ENCODE results near the gene DDX39A. TPM values are rescaled to one million over a fixed set of nuclear protein-coding genes. Genes with fewer than 3 reads are reported as not detected.
"Not testable (repeated sequence)": the region's sequence is repeated elsewhere in the genome, so short reads cannot be mapped to it uniquely, and the experiment has no call there.

Gene DDX39A
- total RNA-seq, 1 donor from 2014 or later: 64.1 TPM

GRCh38 chr19:14408491-14409145, 10.5 kb downstream of the DDX39A start:
- DNase-seq (ENCODE audit: low read depth in 2 of 2): no peak

- DNase-seq (ENCODE audit: low read depth in 2 of 2): no peak
These were observed 11.3 kb downstream of the DDX39A start for GRCh38 chr19:14407605-14408484.

- no peak for DNase-seq (ENCODE audit: low read depth in 2 of 2)
These were observed 12.3 kb downstream of the DDX39A start for GRCh38 chr19:14406645-14407401.

DNA sequence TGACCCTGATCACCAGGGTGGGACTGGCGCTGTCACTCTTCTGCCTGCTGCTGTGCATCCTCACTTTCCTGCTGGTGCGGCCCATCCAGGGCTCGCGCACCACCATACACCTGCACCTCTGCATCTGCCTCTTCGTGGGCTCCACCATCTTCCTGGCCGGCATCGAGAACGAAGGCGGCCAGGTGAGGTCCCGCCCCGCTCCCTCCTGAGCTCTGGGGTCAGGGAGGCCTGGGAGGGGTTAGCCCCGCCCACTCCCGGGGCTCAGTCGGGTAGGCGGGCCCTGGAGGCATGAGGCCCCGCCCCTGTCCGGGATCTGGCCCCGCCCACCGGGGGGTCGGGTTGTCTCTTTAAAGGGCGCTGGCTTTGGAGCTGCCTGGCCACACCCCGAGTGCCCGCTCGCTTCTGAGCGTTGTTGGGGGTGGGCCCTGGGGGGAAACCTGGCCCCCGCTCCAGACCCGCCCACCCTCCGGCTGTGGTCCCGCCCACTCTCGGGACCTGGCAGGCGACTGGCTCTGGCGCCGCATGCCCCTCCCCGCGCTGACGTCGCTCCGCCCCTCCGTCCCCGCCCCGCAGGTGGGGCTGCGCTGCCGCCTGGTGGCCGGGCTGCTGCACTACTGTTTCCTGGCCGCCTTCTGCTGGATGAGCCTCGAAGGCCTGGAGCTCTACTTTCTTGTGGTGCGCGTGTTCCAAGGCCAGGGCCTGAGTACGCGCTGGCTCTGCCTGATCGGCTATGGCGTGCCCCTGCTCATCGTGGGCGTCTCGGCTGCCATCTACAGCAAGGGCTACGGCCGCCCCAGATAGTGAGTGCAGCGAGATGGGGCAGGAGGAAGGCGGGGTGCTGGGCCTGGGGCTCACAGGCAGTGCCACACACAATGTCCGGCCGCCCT, 13.1 kb downstream of the DDX39A start:
- peak; percentile 88 to 94 for DNase-seq (ENCODE audit: low read depth in 2 of 2)

GRCh38 chr19:14405380-14405757, 13.8 kb downstream of the DDX39A start:
- DNase-seq (ENCODE audit: low read depth in 2 of 2): no peak

- no peak for DNase-seq (ENCODE audit: low read depth in 2 of 2)
These were observed 14.8 kb downstream of the DDX39A start for GRCh38 chr19:14404312-14404711.

DNA sequence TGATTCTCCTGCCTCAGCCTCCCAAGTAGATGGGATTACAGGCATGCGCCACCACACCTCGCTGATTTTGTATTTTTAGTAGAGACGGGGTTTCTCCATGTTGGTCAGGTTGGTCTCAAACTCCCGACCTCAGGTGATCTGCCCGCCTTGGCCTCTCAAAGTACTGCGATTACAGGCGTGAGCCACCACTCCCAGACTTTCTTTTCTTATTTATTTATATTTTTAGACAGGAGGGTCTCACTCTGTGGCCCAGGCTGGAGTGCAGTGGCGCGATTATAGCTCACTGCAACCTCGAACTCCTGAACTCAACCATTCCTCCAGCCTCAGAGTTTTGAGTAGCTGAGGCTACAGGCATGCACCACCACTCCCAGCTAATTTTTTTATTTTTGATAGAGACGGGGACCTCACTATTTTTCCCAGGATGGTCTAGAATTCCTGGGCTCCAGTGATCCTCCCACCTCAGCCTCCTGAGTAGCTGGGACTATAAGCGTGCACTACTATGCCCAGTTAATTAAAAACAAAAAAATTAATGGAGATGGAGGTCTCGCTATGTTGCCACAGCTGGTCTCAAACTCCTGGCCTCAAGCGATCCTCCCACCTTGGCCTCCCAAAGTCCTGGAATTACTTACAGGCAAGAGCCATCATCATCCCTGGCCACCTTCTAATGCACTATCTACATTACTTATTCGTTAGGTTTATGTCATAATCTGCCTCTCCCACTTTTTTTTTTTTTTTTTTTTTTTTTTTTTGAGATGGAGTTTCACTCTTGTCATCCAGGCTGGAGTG, 15.8 kb downstream of the DDX39A start:
- DNase-seq (ENCODE audit: low read depth in 2 of 2): not testable (repeated sequence)

DNA sequence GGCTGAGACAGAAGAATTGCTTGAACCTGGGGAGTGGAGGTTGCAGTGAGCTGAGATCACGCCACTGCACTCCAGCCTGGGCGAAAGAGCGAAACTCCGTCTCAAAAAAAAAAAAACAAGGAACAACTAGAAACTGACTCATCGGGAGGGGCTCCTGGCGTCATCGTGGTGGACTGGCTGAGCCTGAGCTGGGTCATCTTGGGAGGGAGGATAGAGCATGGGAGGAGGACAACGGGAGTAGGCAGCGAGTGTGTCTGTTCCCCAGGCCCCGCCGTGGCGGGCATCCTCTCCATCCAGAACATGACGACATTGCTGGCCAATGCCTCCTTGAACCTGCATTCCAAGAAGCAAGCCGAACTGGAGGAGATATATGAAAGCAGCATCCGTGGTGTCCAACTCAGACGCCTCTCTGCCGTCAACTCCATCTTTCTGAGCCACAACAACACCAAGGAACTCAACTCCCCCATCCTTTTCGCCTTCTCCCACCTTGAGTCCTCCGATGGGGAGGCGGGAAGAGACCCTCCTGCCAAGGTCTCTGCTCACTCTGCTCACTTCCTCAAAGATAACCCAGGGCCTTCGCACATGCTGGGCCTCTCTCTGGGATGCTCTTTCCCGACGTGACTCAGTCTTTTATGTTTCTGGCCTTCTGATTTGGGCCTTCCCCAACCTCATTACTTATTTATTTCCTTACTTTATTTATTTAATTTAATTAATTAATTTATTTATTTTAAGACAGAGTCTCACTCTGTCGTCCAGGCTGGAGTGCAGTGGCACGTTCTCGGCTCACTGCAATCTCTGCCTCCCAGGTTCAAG, 16.6 kb downstream of the DDX39A start:
- DNase-seq (ENCODE audit: low read depth in 2 of 2): peak in 1 of 2 donors; percentile 80

DNA sequence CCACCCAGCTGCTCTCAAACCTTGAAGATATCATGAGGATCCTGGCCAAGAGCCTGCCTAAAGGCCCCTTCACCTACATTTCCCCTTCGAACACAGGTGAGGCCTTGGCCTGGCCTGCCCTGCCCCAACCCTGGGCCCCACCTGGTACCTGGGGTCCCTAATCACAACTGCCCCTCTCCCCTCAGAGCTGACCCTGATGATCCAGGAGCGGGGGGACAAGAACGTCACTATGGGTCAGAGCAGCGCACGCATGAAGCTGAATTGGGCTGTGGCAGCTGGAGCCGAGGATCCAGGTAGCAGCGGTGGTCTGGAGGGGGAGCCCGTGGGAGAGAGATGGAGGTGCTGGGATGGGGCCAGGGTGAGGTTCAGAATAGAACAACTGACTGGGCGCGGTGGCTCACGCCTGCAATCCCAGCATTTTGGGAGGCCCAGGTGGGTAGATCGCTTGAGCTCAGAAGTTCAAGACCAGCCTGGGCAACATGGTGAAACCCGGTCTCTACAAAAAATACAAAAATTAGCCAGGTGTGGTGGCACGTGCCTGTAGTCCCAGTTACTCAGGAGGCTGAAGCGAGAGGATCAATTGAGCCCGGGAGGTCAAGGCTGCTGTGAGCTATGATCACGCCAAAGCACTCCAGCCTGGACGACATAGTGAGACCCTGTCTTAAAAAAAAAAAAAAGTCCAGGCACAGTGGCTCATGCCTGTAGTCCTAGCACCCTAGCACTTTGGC, 17.5 kb downstream of the DDX39A start:
- DNase-seq (ENCODE audit: low read depth in 2 of 2): no peak

- DNase-seq (ENCODE audit: low read depth in 2 of 2): peak; percentile 41 to 51
These were observed 18.1 kb downstream of the DDX39A start for GRCh38 chr19:14400951-14401431.

GRCh38 chr19:14397168-14397567, 22.0 kb downstream of the DDX39A start:
- not testable (repeated sequence) for DNase-seq (ENCODE audit: low read depth in 2 of 2)

- not testable (repeated sequence) for DNase-seq (ENCODE audit: low read depth in 2 of 2)
These were observed 22.4 kb downstream of the DDX39A start for GRCh38 chr19:14396730-14397129.

DNA sequence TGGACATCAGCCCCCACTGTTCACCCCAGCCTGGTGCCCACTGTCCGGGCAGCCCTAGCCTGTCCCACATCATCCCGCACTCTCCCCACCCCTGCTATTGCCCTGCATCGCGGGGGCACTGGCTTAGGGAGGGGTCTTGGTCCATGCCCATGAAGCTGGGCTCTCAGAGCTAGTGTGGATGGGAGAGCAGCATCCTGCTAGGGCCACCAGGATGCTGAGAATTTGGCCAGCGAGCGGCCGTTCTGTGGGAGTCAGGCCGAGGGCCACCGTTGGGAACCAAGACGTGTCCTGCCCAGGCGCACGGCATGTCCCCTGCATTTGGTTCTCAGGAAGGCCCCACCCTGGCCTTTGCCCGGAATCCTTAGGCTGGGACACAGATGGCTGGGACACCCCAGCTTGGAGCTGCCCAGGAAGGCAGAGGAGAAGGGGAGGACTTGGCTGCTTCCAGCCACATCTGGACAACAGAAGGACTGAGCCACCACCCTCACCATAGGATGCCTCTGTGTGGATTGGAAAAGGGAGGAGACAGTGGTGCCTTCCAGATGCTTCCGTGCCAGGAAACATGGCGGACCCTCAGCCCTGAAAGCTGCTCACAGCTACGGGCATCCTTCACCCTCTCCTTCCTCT, 23.3 kb downstream of the DDX39A start:
- no peak for DNase-seq (ENCODE audit: low read depth in 2 of 2)

GRCh38 chr19:14395262-14395661, 23.9 kb downstream of the DDX39A start:
- DNase-seq (ENCODE audit: low read depth in 2 of 2): no peak

- no peak for DNase-seq (ENCODE audit: low read depth in 2 of 2)
These were observed 25.0 kb downstream of the DDX39A start for GRCh38 chr19:14394167-14394566.

DNA sequence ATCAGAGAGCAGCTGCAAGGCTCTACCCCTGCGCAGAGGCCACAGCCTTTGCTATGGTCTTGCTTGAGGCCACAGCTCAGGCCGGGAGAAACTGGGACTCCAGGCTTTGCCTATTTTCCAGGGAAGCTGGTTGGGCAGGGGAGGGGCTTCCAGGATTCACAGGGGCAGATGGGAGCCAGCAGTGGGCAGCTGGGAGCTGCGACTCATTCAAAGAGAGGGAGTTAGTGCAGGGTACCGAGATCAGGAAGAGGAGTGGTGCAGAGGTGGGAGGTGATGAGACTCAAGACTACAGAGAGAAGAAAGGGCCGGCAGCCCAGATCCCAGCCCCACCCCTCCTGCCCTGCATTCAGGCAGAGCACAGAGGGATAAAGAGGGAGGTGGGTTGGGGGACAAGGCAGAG, 25.8 kb downstream of the DDX39A start:
- DNase-seq (ENCODE audit: low read depth in 2 of 2): no peak

- DNase-seq (ENCODE audit: low read depth in 2 of 2): no peak
These were observed 27.9 kb downstream of the DDX39A start for GRCh38 chr19:14391156-14391821.

- no peak for DNase-seq (ENCODE audit: low read depth in 2 of 2)
These were observed 28.6 kb downstream of the DDX39A start for GRCh38 chr19:14390548-14390947.

All from lung microvascular endothelial cell (primary cell).